HepG2 (cell line): ENCODE measurements around the gene RTKN2.

Source experiments
- CREBL2 ChIP-seq: sonication (generic); formaldehyde crosslinking; IDR thresholded peaks from 2 replicates; pipeline ENCODE4 v1.8.1; 2023; ENCODE audit warnings: missing genetic modification reagents, mild to moderate bottlenecking, borderline replicate concordance
- MED1 ChIP-seq: sonication (generic); formaldehyde crosslinking; IDR thresholded peaks from 2 replicates; pipeline ENCODE4 v1.4.0; 2020; ENCODE audit warnings: missing genetic modification reagents
- MIER2 ChIP-seq: IDR thresholded peaks from 2 replicates; pipeline ENCODE4 v1.6.1; 2016; ENCODE audit warnings: missing biosample characterization, missing genetic modification reagents
- SOX6 ChIP-seq, 2 experiments: fragments of 450-650 bp in 1 of 2; sonication (generic) in 1 of 2; formaldehyde crosslinking in 1 of 2; IDR thresholded peaks; 2 replicates each; pipeline versions ENCODE4 v1.4.0 to v1.6.1; 2017 to 2020; ENCODE audit warnings: antibody characterized with exemption in 1 of 2, mild to moderate bottlenecking in 1 of 2, missing genetic modification reagents in 1 of 2
- ZNF142 ChIP-seq: sonication (generic); formaldehyde crosslinking; IDR thresholded peaks from 2 replicates; pipeline ENCODE4 v1.4.0; 2020; ENCODE audit warnings: missing genetic modification reagents
- ZNF282 ChIP-seq: fragments of 450-650 bp; IDR thresholded peaks from 2 replicates; pipeline ENCODE4 v1.6.1; 2018; ENCODE audit not compliant: partially characterized antibody

GRCh38 chr10:62199584-62199983 is 69.1 kb downstream of the RTKN2 start:
- TF ChIP-seq ZNF282 (no peak), SOX6 (IDR thresholded peaks at IDR 0.05) (no peak), SOX6 (CRISPR knock-in tag; IDR thresholded peaks at IDR 0.05) (no peak), CREBL2 (no peak), MIER2 (CRISPR knock-in tag) (no peak), MED1 (CRISPR knock-in tag) (no peak), ZNF142 (CRISPR knock-in tag) (no peak)
